ENCODE data around the gene SNAPC3.

DNA sequence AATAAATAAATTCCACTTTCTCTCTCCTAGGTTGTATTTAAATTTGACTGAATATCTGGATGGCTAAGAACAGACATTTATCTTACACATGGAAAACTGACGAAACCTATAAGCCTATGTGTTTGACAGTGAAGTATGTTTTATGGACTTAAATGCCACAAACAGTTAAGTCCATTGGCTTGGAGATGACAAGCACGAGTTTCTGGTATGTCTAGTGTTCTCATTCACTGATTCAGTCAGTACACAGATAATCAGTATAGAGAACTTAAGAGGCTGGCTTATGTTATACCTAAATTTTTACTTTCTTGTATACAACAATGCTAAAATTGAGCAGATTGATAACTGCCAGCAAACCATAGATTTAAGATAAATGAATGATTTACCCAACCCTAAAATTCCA is 38.9 kb downstream of the SNAPC3 start:
- TF ChIP-seq CTCF (IDR thresholded peaks at IDR 0.05; ENCODE audit: poor library complexity, severe bottlenecking), result no peak
- TF ChIP-seq SMC3 (conservative IDR thresholded peaks at IDR 0.05; ENCODE audit: poor library complexity), result no peak
- no peak for TF ChIP-seq POLR2AphosphoS5 (IDR thresholded peaks at IDR 0.05)
